ENCODE data around the gene CASP1.
"Not testable (repeated sequence)": the region's sequence is repeated elsewhere in the genome, so short reads cannot be mapped to it uniquely, and the experiment has no call there.

Gene CASP1

GRCh38 chr11:105034813-105035620, at the start of gene CASP1:
Gene CASP1 (minus strand): TSS chr11:105035144. CDS start chr11:105035113, 31 bp downstream.
- no peaks in the 10 kb centered on the region for H3K36me3 ChIP-seq (ENCODE audit: control insufficient read depth, insufficient read depth, low read length)
- no peak within 1 kb of the TSS for H3K9ac ChIP-seq
- H3K27me3 ChIP-seq (ENCODE audit: control insufficient read depth, insufficient read depth, low read length) = no peaks in the 10 kb centered on the region
- peak within 1 kb of the TSS; percentile 42 for H3K4me3 ChIP-seq (ENCODE audit: low read depth, low read length)
- H2AFZ ChIP-seq = no peak within 1 kb of the TSS
- H3K27ac ChIP-seq = peak within 1 kb of the TSS; percentile 36
- no peak within 1 kb of the TSS for H3K4me2 ChIP-seq (ENCODE audit: low read length)
- no peaks in the 10 kb centered on the region for H3K79me2 ChIP-seq
- no peak for TF ChIP-seq CTCF (IDR thresholded peaks at IDR 0.05)
- no peaks in the 10 kb centered on the region for H3K4me1 ChIP-seq
- H3K9me3 ChIP-seq (ENCODE audit: control insufficient read depth, low read length) = no peaks in the 10 kb centered on the region

- Histone ChIP-seq H3K9me3 (ENCODE audit: control insufficient read depth, low read length) (no peaks in the 10 kb centered on the region), H3K9ac (no peak overlapping the region), H3K4me2 (ENCODE audit: low read length) (no peak overlapping the region), H3K4me1 (no peaks in the 10 kb centered on the region), H3K27ac (no peak overlapping the region), H3K27me3 (ENCODE audit: control insufficient read depth, insufficient read depth, low read length) (no peaks in the 10 kb centered on the region), H3K4me3 (ENCODE audit: low read depth, low read length) (no peak overlapping the region), H2AFZ (no peak overlapping the region), H3K36me3 (ENCODE audit: control insufficient read depth, insufficient read depth, low read length) (no peaks in the 10 kb centered on the region), H3K79me2 (no peaks in the 10 kb centered on the region)
- TF ChIP-seq CTCF (IDR thresholded peaks at IDR 0.05) = no peak
Measured at GRCh38 chr11:105081412-105082150, 46.6 kb upstream of the CASP1 start.

- H3K4me1 ChIP-seq; H3K9me3 ChIP-seq (ENCODE audit: control insufficient read depth, low read length); H3K4me3 ChIP-seq (ENCODE audit: low read depth, low read length); H3K27ac ChIP-seq; H3K27me3 ChIP-seq (ENCODE audit: control insufficient read depth, insufficient read depth, low read length); H3K79me2 ChIP-seq; H2AFZ ChIP-seq; H3K36me3 ChIP-seq (ENCODE audit: control insufficient read depth, insufficient read depth, low read length); H3K4me2 ChIP-seq (ENCODE audit: low read length); H3K9ac ChIP-seq: not testable (repeated sequence)
Measured at GRCh38 chr11:105080171-105080906, 45.4 kb upstream of the CASP1 start.

- Histone ChIP-seq H3K9me3 (ENCODE audit: control insufficient read depth, low read length) (no peaks in the 10 kb centered on the region), H3K9ac (no peak overlapping the region), H3K4me2 (ENCODE audit: low read length) (no peak overlapping the region), H3K4me3 (ENCODE audit: low read depth, low read length) (no peak overlapping the region), H3K4me1 (no peaks in the 10 kb centered on the region), H2AFZ (no peak overlapping the region), H3K79me2 (no peaks in the 10 kb centered on the region), H3K27ac (no peak overlapping the region), H3K36me3 (ENCODE audit: control insufficient read depth, insufficient read depth, low read length) (no peaks in the 10 kb centered on the region), H3K27me3 (ENCODE audit: control insufficient read depth, insufficient read depth, low read length) (no peaks in the 10 kb centered on the region)
- no peak for TF ChIP-seq CTCF (IDR thresholded peaks at IDR 0.05)
Measured at GRCh38 chr11:105078283-105078682, 43.3 kb upstream of the CASP1 start.

- not testable (repeated sequence) for H3K9me3 ChIP-seq (ENCODE audit: control insufficient read depth, low read length); H3K79me2 ChIP-seq; H3K4me2 ChIP-seq (ENCODE audit: low read length); H3K9ac ChIP-seq; H3K4me3 ChIP-seq (ENCODE audit: low read depth, low read length); H3K4me1 ChIP-seq; H3K36me3 ChIP-seq (ENCODE audit: control insufficient read depth, insufficient read depth, low read length); H2AFZ ChIP-seq; H3K27me3 ChIP-seq (ENCODE audit: control insufficient read depth, insufficient read depth, low read length); H3K27ac ChIP-seq
Measured at GRCh38 chr11:105077141-105077790, 42.3 kb upstream of the CASP1 start.

All from parathyroid adenoma (tissue), 2 donors.